H9 (cell line): ENCODE results near the gene ADGRL2. TPM values are rescaled to one million over a fixed set of nuclear protein-coding genes. Genes with fewer than 3 reads are reported as not detected.

Source experiments
- DNase-seq: peaks from one replicate; pipeline ENCODE4 v3.0.0-alpha.2; 2017
- H2AFZ ChIP-seq: one replicate; pipeline ENCODE4 v1.6.1; 2013; ENCODE audit warnings: mild to moderate bottlenecking, low read length, control low read depth, moderate library complexity
- H2AK5ac ChIP-seq: 2 replicates; pipeline ENCODE4 v1.6.1; 2013; ENCODE audit warnings: low read length, control low read depth, mixed read lengths; ENCODE audit not compliant: insufficient read length
- H2BK120ac ChIP-seq: one replicate; pipeline ENCODE4 v1.6.1; 2013; ENCODE audit warnings: low read depth, mild to moderate bottlenecking, low read length, control low read depth, inconsistent platforms; ENCODE audit not compliant: poor library complexity, severe bottlenecking
- H2BK12ac ChIP-seq: 2 replicates; pipeline ENCODE4 v1.6.1; 2013; ENCODE audit warnings: low read length, control low read depth, mixed read lengths, low read depth; ENCODE audit not compliant: insufficient read length
- H2BK15ac ChIP-seq: 2 replicates; pipeline ENCODE4 v1.6.1; 2013; ENCODE audit warnings: low read depth, low read length, control low read depth
- H2BK20ac ChIP-seq: one replicate; pipeline ENCODE4 v1.6.1; 2013; ENCODE audit warnings: low read depth, mild to moderate bottlenecking, low read length, control low read depth, inconsistent platforms; ENCODE audit not compliant: poor library complexity, severe bottlenecking
- H2BK5ac ChIP-seq: 2 replicates; pipeline ENCODE4 v1.6.1; 2013; ENCODE audit warnings: low read length, control low read depth, mixed read lengths; ENCODE audit not compliant: insufficient read length
- H3K14ac ChIP-seq: 2 replicates; pipeline ENCODE4 v1.6.1; 2013; ENCODE audit warnings: low read length, control low read depth; ENCODE audit not compliant: insufficient read depth
- H3K18ac ChIP-seq: 2 replicates; pipeline ENCODE4 v1.6.1; 2013; ENCODE audit warnings: low read depth, mild to moderate bottlenecking, mixed read lengths, low read length, control low read depth; ENCODE audit not compliant: insufficient read length
- H3K23ac ChIP-seq: 2 replicates; pipeline ENCODE4 v1.6.1; 2013; ENCODE audit warnings: low read length, control low read depth, mixed read lengths, low read depth; ENCODE audit not compliant: insufficient read length
- H3K23me2 ChIP-seq: 2 replicates; pipeline ENCODE4 v1.6.1; 2013; ENCODE audit warnings: low read depth, mild to moderate bottlenecking, mixed read lengths, low read length, control low read depth; ENCODE audit not compliant: insufficient read length, poor library complexity, severe bottlenecking
- H3K27ac ChIP-seq: 2 replicates; pipeline ENCODE4 v1.5.1; 2013; ENCODE audit warnings: low read length, control low read depth, mixed read lengths, low read depth; ENCODE audit not compliant: insufficient read length
- H3K27me3 ChIP-seq: 2 replicates; pipeline ENCODE4 v1.6.1; 2013; ENCODE audit warnings: low read length, control low read depth, inconsistent platforms; ENCODE audit not compliant: insufficient read depth
- H3K4ac ChIP-seq: 2 replicates; pipeline ENCODE4 v1.6.1; 2013; ENCODE audit warnings: low read depth, mild to moderate bottlenecking, control low read depth, inconsistent platforms, low read length, moderate library complexity
- H3K4me1 ChIP-seq: 2 replicates; pipeline ENCODE4 v1.6.1; 2013; ENCODE audit warnings: low read length, control low read depth, inconsistent platforms; ENCODE audit not compliant: insufficient read depth
- H3K4me2 ChIP-seq: 2 replicates; pipeline ENCODE4 v1.6.1; 2013; ENCODE audit warnings: low read length, control low read depth, mixed read lengths; ENCODE audit not compliant: insufficient read length, insufficient read depth
- H3K56ac ChIP-seq: 2 replicates; pipeline ENCODE4 v1.6.1; 2013; ENCODE audit warnings: low read depth, mild to moderate bottlenecking, mixed read lengths, low read length, control low read depth; ENCODE audit not compliant: insufficient read length
- H3K79me1 ChIP-seq: 2 replicates; pipeline ENCODE4 v1.6.1; 2013; ENCODE audit warnings: low read depth, mild to moderate bottlenecking, moderate library complexity, low read length, control low read depth, inconsistent platforms; ENCODE audit not compliant: insufficient read depth, poor library complexity, severe bottlenecking
- H3K79me2 ChIP-seq: 2 replicates; pipeline ENCODE4 v1.6.1; 2013; ENCODE audit warnings: low read length, control low read depth, inconsistent platforms; ENCODE audit not compliant: insufficient read depth
- H3K9ac ChIP-seq: 2 replicates; pipeline ENCODE4 v1.6.1; 2013; ENCODE audit warnings: low read length, control low read depth, mixed read lengths; ENCODE audit not compliant: insufficient read length; ENCODE audit errors: extremely low read depth
- H3K9me3 ChIP-seq: one replicate; pipeline ENCODE4 v1.6.1; 2013; ENCODE audit warnings: low read depth, low read length, inconsistent platforms; ENCODE audit not compliant: control insufficient read depth
- H3T11ph ChIP-seq: one replicate; pipeline ENCODE4 v1.6.1; 2013; ENCODE audit warnings: mild to moderate bottlenecking, low read length, control low read depth, inconsistent platforms
- H4K20me1 ChIP-seq: one replicate; pipeline ENCODE4 v1.6.1; 2013; ENCODE audit not compliant: control insufficient read depth, insufficient read length, insufficient read depth
- H4K5ac ChIP-seq: 2 replicates; pipeline ENCODE4 v1.6.1; 2013; ENCODE audit warnings: low read depth, mild to moderate bottlenecking, mixed read lengths, low read length, control low read depth; ENCODE audit not compliant: insufficient read length
- H4K8ac ChIP-seq: replicated peaks from 2 replicates; pipeline ENCODE4 v1.6.1; 2013; ENCODE audit warnings: low read length, control low read depth, mixed read lengths, low read depth; ENCODE audit not compliant: insufficient read length
- H4K91ac ChIP-seq: 2 replicates; pipeline ENCODE4 v1.6.1; 2013; ENCODE audit warnings: low read depth, mild to moderate bottlenecking, moderate library complexity, mixed read lengths, low read length, control low read depth; ENCODE audit not compliant: insufficient read length
- H3K27ac Mint-ChIP-seq, 3 experiments: 2 replicates in 2 of 3; 3 replicates in 1 of 3; pipeline ENCODE4 v1.8.0; 2020 to 2021; ENCODE audit warnings: mixed read lengths in 3 of 3, mild to moderate bottlenecking in 1 of 3, moderate library complexity in 1 of 3
- H3K27me3 Mint-ChIP-seq: 2 replicates; pipeline ENCODE4 v1.8.0; 2021; ENCODE audit warnings: low read depth, mild to moderate bottlenecking, moderate library complexity, mixed read lengths
- H3K36me3 Mint-ChIP-seq, 3 experiments: 2 replicates in 2 of 3; 3 replicates in 1 of 3; pipeline ENCODE4 v1.8.0; 2020 to 2021; ENCODE audit warnings: low read depth in 3 of 3, mixed read lengths in 3 of 3; ENCODE audit not compliant: insufficient read depth in 1 of 3
- H3K4me1 Mint-ChIP-seq, 2 experiments: 2 replicates each; pipeline ENCODE4 v1.8.0; 2020; ENCODE audit warnings: mixed read lengths in 2 of 2
- H3K4me3 Mint-ChIP-seq, 2 experiments: 2 replicates in 1 of 2; 3 replicates in 1 of 2; pipeline ENCODE4 v1.8.0; 2020 to 2021; ENCODE audit warnings: mild to moderate bottlenecking in 2 of 2, mixed read lengths in 2 of 2, moderate library complexity in 1 of 2
- H3K9me3 Mint-ChIP-seq, 2 experiments: 2 replicates in 1 of 2; 3 replicates in 1 of 2; pipeline ENCODE4 v1.8.0; 2020; ENCODE audit warnings: mild to moderate bottlenecking in 2 of 2, mixed read lengths in 2 of 2, moderate library complexity in 1 of 2
- CTCF ChIP-seq: fragments of 200-600 bp; sonication (generic); conservative IDR thresholded peaks from 3 replicates; pipeline ENCODE4 v1.8.0; 2021; ENCODE audit warnings: antibody characterized with exemption, mild to moderate bottlenecking
- WGBS: extraction: QIAGEN DNeasy Blood & Tissue Kit; methylation state at CpG from one replicate; pipeline ENCODE4 v1.1.7; 2013; ENCODE audit warnings: missing lambda C conversion rate, low lambda C conversion rate, mixed read lengths; ENCODE audit not compliant: insufficient read length; ENCODE audit errors: extremely low coverage; 5-methylcytosine and 5-hydroxymethylcytosine counted together
- total RNA-seq: library from RNA; stranded (reverse); gene quantifications from 2 replicates; pipeline ENCODE4 v1.2.1, GENCODE V29; 2021

The ADGRL2 gene
- total RNA-seq, 1 experiment from 2014 or later = 119 TPM

- peak overlapping the region in 2 of 3 experiments; percentile 5 to 92; a peak in 3 of 7 replicates for H3K27ac Mint-ChIP-seq
- no peak overlapping the region for H3T11ph ChIP-seq
- H3K23me2 ChIP-seq = no peaks in the 10 kb centered on the region
- no peak overlapping the region for H3K4ac ChIP-seq
- no peaks in the 10 kb centered on the region; the same call in 1 of the 2 replicates for H3K79me2 ChIP-seq
- H2BK20ac ChIP-seq = no peak overlapping the region
- H3K4me1 Mint-ChIP-seq = peaks cover 43 to 48% of the 10 kb centered on the region in 2 experiments
- WGBS = no CpG with 5 or more reads among the region's 4 CpGs
- H3K18ac ChIP-seq = no peak overlapping the region
- no peaks in the 10 kb centered on the region for H3K9me3 ChIP-seq
- no peak overlapping the region for H4K5ac ChIP-seq
- H3K9me3 Mint-ChIP-seq = no peaks in the 10 kb centered on the region
- no peak overlapping the region for H2BK12ac ChIP-seq
- no peak overlapping the region for H3K14ac ChIP-seq
- peaks cover 4% of the 10 kb centered on the region for H3K4me1 ChIP-seq
- no peaks in the 10 kb centered on the region for H3K27me3 Mint-ChIP-seq
- H3K9ac ChIP-seq = no peak overlapping the region
- H2AFZ ChIP-seq = no peak overlapping the region
- H4K20me1 ChIP-seq = no peaks in the 10 kb centered on the region
- no peak overlapping the region for H2BK15ac ChIP-seq
- H3K79me1 ChIP-seq = no peaks in the 10 kb centered on the region
- H3K4me2 ChIP-seq = no peak overlapping the region
- no peak overlapping the region for H4K91ac ChIP-seq
- no peak overlapping the region for H3K23ac ChIP-seq
- H3K36me3 Mint-ChIP-seq = peaks cover 5 to 35% (median 18%) of the 10 kb centered on the region in 3 experiments; a peak in 6 of 7 replicates
- H2BK120ac ChIP-seq = no peak overlapping the region
- no peak overlapping the region for H2AK5ac ChIP-seq
- H2BK5ac ChIP-seq = peak overlapping the region; percentile 70
- H4K8ac ChIP-seq = no peak overlapping the region
- H3K27me3 ChIP-seq = no peaks in the 10 kb centered on the region
- no peak overlapping the region for H3K4me3 Mint-ChIP-seq
- no peak overlapping the region for H3K56ac ChIP-seq
- no peak for DNase-seq
- TF ChIP-seq CTCF = no peak
- no peak overlapping the region for H3K27ac ChIP-seq
Measured at GRCh38 chr1:81974222-81974841, 173.6 kb downstream of the ADGRL2 start.
